ENCODE results near the gene C6orf118. TPM values are rescaled to one million over a fixed set of nuclear protein-coding genes. Genes with fewer than 3 reads are reported as not detected.
A peak's percentile ranks its signal among the peaks of the same experiment; 100 is the strongest.

C6orf118 gene
- total RNA-seq: not detected in 2 replicates

DNA sequence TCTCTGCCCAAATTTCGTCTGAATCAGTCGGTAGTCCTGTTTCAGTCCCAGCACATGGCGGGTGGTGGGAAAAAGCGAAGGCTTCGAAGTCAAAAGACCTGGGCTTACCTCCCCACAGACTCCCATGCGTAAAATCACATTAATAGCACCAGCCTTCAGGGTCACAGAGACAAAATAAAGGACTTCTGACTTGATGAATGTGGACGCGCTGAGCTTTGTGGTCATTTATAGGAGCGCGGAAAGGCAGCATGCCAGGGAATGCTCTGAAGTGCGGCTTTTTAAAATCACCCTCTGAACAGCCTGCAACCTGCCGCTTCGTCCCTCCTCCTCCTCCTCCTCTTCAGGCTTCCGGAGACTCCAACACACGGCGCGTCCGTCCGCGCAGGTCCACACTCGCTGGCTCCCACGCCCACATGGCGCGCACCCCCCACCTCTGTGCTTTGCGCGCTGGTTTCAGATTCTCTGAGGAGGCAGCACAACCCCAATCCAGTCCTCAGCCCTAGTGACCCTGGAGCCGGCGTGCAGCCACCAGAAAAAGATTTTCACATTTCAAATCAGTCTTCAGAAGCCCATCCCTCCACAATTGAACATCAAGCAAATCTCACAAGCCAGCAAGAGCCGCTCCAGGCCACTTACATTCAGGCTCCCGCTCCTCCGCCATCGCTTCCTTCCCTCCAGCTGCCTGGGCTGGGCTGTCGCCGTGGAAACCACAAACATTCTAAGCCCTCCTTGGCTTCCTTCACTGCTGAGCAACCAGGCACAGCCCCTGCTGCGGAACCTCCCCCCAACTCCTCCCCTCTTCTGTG lies at the start of gene C6orf118:
Gene C6orf118, minus strand, starts transcription at position 680 of the 806 bp plus-strand sequence. Its CDS starts 19 bp downstream, at position 661.
- Histone ChIP-seq H3K27ac (ENCODE audit: low read depth, low read length) (no peak within 1 kb of the TSS), H3K79me2 (ENCODE audit: insufficient read depth, low read length) (no peaks in the 10 kb centered on the region), H4K20me1 (ENCODE audit: insufficient read depth, low read length) (no peaks in the 10 kb centered on the region), H3K36me3 (ENCODE audit: insufficient read depth, low read length) (no peaks in the 10 kb centered on the region), H3K4me3 (ENCODE audit: insufficient read depth, low read length) (peak within 1 kb of the TSS; percentile 67), H3K4me2 (ENCODE audit: insufficient read depth, low read length) (peak within 1 kb of the TSS; percentile 81), H2AFZ (ENCODE audit: low read length) (peak within 1 kb of the TSS; percentile 87), H3K4me1 (ENCODE audit: insufficient read depth, low read length) (no peaks in the 10 kb centered on the region), H3K27me3 (ENCODE audit: insufficient read depth, low read length) (no peaks in the 10 kb centered on the region), H3K9me3 (ENCODE audit: low read depth, low read length) (no peaks in the 10 kb centered on the region)
- TF ChIP-seq, protein P1, sequence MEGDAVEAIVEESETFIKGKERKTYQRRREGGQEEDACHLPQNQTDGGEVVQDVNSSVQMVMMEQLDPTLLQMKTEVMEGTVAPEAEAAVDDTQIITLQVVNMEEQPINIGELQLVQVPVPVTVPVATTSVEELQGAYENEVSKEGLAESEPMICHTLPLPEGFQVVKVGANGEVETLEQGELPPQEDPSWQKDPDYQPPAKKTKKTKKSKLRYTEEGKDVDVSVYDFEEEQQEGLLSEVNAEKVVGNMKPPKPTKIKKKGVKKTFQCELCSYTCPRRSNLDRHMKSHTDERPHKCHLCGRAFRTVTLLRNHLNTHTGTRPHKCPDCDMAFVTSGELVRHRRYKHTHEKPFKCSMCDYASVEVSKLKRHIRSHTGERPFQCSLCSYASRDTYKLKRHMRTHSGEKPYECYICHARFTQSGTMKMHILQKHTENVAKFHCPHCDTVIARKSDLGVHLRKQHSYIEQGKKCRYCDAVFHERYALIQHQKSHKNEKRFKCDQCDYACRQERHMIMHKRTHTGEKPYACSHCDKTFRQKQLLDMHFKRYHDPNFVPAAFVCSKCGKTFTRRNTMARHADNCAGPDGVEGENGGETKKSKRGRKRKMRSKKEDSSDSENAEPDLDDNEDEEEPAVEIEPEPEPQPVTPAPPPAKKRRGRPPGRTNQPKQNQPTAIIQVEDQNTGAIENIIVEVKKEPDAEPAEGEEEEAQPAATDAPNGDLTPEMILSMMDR (IDR thresholded peaks at IDR 0.05; ENCODE audit: extremely low read depth, low read depth, low read length): no peak
- DNase-seq (ENCODE audit: insufficient read length, low spot score, missing footprints): peak; percentile 84

- Histone ChIP-seq H3K4me2 (ENCODE audit: insufficient read depth, low read length) (no peak overlapping the region), H3K4me3 (ENCODE audit: insufficient read depth, low read length) (no peak overlapping the region), H3K36me3 (ENCODE audit: insufficient read depth, low read length) (no peaks in the 10 kb centered on the region)
Measured at GRCh38 chr6:165345700-165346099, 36.3 kb upstream of the C6orf118 start.

DNA sequence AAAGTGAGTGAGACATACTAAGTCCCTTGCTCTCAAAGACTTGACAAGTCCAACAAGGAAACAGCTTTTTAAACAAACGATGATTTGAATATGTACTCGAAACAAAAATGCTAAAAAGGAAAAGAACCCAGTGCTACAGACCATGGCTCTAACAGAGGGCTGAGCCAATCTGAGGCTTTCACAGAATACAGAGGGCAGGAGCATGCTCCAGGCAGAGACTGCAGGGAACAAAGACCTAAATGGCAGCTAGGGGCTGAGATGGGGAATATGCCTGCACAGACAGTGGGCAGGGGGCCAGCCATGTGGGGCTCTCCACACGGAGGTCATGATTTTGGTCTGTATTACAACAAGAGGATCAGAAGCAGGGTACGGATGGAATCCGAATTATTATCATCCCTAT lies 31.1 kb upstream of the C6orf118 start:
- H3K4me3 ChIP-seq (ENCODE audit: insufficient read depth, low read length): no peak overlapping the region
- no peak overlapping the region for H2AFZ ChIP-seq (ENCODE audit: low read length)
- no peak for DNase-seq (ENCODE audit: insufficient read length, low spot score, missing footprints)
- no peaks in the 10 kb centered on the region for H4K20me1 ChIP-seq (ENCODE audit: insufficient read depth, low read length)
- H3K36me3 ChIP-seq (ENCODE audit: insufficient read depth, low read length): no peaks in the 10 kb centered on the region
- H3K9me3 ChIP-seq (ENCODE audit: low read depth, low read length): no peaks in the 10 kb centered on the region
- H3K79me2 ChIP-seq (ENCODE audit: insufficient read depth, low read length): no peaks in the 10 kb centered on the region
- no peaks in the 10 kb centered on the region for H3K4me1 ChIP-seq (ENCODE audit: insufficient read depth, low read length)
- H3K27me3 ChIP-seq (ENCODE audit: insufficient read depth, low read length): no peaks in the 10 kb centered on the region
- no peak overlapping the region for H3K27ac ChIP-seq (ENCODE audit: low read depth, low read length)
- TF ChIP-seq, protein P1 (IDR thresholded peaks at IDR 0.05; ENCODE audit: extremely low read depth, low read depth, low read length): no peak
- no peak overlapping the region for H3K4me2 ChIP-seq (ENCODE audit: insufficient read depth, low read length)

More at GRCh38 chr6:165345700-165346099, 36.3 kb upstream of the C6orf118 start:
- DNase-seq (ENCODE audit: insufficient read length, low spot score, missing footprints): no peak
- no peaks in the 10 kb centered on the region for H3K79me2 ChIP-seq (ENCODE audit: insufficient read depth, low read length)
- H3K4me1 ChIP-seq (ENCODE audit: insufficient read depth, low read length): no peaks in the 10 kb centered on the region
- no peak overlapping the region for H2AFZ ChIP-seq (ENCODE audit: low read length)
- H3K9me3 ChIP-seq (ENCODE audit: low read depth, low read length): no peaks in the 10 kb centered on the region
- H3K27me3 ChIP-seq (ENCODE audit: insufficient read depth, low read length): no peaks in the 10 kb centered on the region
- H4K20me1 ChIP-seq (ENCODE audit: insufficient read depth, low read length): no peaks in the 10 kb centered on the region
- H3K27ac ChIP-seq (ENCODE audit: low read depth, low read length): no peak overlapping the region
- TF ChIP-seq, protein P1 (IDR thresholded peaks at IDR 0.05; ENCODE audit: extremely low read depth, low read depth, low read length): no peak

- TF ChIP-seq, protein P1 (IDR thresholded peaks at IDR 0.05; ENCODE audit: extremely low read depth, low read depth, low read length): no peak
- H3K79me2 ChIP-seq (ENCODE audit: insufficient read depth, low read length): no peaks in the 10 kb centered on the region
- H3K27me3 ChIP-seq (ENCODE audit: insufficient read depth, low read length): no peaks in the 10 kb centered on the region
- H3K4me2 ChIP-seq (ENCODE audit: insufficient read depth, low read length): no peak overlapping the region
- peaks cover 2% of the 10 kb centered on the region for H3K9me3 ChIP-seq (ENCODE audit: low read depth, low read length)
- H3K36me3 ChIP-seq (ENCODE audit: insufficient read depth, low read length): no peaks in the 10 kb centered on the region
- no peak overlapping the region for H3K4me3 ChIP-seq (ENCODE audit: insufficient read depth, low read length)
- H3K4me1 ChIP-seq (ENCODE audit: insufficient read depth, low read length): no peaks in the 10 kb centered on the region
- H4K20me1 ChIP-seq (ENCODE audit: insufficient read depth, low read length): no peaks in the 10 kb centered on the region
- no peak overlapping the region for H3K27ac ChIP-seq (ENCODE audit: low read depth, low read length)
- H2AFZ ChIP-seq (ENCODE audit: low read length): no peak overlapping the region
- DNase-seq (ENCODE audit: insufficient read length, low spot score, missing footprints): no peak
Measured at GRCh38 chr6:165325609-165326008, 16.2 kb upstream of the C6orf118 start.

All from osteoblast (primary cell).